Panc1 (cell line): Measurements from ENCODE around the gene LY6G6C.

Experiments used
- SIN3A ChIP-seq: IDR thresholded peaks from 2 replicates; pipeline ENCODE4 v1.6.1; 2012; ENCODE audit warnings: low read depth, mild to moderate bottlenecking, low read length, moderate library complexity, borderline replicate concordance; ENCODE audit not compliant: insufficient read depth
- TF ChIP-seq, protein P1 (sequence below): fragments of 450-650 bp; IDR thresholded peaks from 2 replicates; pipeline ENCODE4 v1.5.1; 2017; ENCODE audit warnings: mild to moderate bottlenecking
- TF ChIP-seq, protein P2 (sequence below), 2 experiments: IDR thresholded peaks; 2 replicates each; pipeline ENCODE4 v1.6.1; 2011 to 2012; ENCODE audit warnings: low read depth in 2 of 2, control low read depth in 1 of 2, low read length in 1 of 2, mild to moderate bottlenecking in 1 of 2, moderate library complexity in 1 of 2; ENCODE audit not compliant: insufficient read depth in 1 of 2

DNA sequence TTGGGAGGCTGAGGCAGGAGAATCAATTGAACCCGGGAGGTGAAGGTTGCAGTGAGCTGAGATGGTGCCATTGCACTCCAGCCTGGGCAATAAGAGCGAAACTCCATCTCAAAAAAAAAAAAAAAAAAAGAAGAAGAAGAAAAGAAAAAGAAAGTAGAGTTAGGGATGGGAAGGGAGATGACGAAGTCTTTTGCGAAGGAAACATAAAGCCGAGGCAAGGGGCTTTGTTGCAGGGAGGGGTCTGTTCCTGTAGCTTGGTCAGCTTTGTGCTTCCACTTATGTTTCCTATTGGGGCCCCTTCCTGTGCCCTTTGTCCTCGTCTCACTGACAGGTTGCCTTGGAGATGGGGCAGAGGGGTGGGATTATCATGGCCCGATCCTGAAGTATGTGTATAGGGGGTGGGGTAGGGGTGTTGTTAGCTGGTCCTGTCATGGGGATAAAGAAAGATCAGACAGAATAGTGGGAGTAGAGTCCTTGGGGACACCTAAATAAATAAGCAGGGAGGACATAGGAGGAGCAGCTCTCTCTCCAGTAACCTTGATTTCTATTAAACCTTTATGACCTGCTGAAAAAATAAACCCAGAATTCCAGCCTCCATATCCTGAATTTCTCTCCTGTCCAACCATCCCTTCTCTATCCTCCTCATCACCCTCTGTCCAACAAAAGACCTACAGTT, 15.9 kb upstream of the LY6G6C start:
- TF ChIP-seq, protein P1, sequence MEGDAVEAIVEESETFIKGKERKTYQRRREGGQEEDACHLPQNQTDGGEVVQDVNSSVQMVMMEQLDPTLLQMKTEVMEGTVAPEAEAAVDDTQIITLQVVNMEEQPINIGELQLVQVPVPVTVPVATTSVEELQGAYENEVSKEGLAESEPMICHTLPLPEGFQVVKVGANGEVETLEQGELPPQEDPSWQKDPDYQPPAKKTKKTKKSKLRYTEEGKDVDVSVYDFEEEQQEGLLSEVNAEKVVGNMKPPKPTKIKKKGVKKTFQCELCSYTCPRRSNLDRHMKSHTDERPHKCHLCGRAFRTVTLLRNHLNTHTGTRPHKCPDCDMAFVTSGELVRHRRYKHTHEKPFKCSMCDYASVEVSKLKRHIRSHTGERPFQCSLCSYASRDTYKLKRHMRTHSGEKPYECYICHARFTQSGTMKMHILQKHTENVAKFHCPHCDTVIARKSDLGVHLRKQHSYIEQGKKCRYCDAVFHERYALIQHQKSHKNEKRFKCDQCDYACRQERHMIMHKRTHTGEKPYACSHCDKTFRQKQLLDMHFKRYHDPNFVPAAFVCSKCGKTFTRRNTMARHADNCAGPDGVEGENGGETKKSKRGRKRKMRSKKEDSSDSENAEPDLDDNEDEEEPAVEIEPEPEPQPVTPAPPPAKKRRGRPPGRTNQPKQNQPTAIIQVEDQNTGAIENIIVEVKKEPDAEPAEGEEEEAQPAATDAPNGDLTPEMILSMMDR, result no peak
- TF ChIP-seq, protein P2, sequence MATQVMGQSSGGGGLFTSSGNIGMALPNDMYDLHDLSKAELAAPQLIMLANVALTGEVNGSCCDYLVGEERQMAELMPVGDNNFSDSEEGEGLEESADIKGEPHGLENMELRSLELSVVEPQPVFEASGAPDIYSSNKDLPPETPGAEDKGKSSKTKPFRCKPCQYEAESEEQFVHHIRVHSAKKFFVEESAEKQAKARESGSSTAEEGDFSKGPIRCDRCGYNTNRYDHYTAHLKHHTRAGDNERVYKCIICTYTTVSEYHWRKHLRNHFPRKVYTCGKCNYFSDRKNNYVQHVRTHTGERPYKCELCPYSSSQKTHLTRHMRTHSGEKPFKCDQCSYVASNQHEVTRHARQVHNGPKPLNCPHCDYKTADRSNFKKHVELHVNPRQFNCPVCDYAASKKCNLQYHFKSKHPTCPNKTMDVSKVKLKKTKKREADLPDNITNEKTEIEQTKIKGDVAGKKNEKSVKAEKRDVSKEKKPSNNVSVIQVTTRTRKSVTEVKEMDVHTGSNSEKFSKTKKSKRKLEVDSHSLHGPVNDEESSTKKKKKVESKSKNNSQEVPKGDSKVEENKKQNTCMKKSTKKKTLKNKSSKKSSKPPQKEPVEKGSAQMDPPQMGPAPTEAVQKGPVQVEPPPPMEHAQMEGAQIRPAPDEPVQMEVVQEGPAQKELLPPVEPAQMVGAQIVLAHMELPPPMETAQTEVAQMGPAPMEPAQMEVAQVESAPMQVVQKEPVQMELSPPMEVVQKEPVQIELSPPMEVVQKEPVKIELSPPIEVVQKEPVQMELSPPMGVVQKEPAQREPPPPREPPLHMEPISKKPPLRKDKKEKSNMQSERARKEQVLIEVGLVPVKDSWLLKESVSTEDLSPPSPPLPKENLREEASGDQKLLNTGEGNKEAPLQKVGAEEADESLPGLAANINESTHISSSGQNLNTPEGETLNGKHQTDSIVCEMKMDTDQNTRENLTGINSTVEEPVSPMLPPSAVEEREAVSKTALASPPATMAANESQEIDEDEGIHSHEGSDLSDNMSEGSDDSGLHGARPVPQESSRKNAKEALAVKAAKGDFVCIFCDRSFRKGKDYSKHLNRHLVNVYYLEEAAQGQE (IDR thresholded peaks at IDR 0.05; ENCODE audit: insufficient read depth in 1 of 2, low read depth in 2 of 2, low read length in 1 of 2), result no peak
- no peak for TF ChIP-seq SIN3A
